Measurements from ENCODE around the gene MTA2. TPM values are rescaled to one million over a fixed set of nuclear protein-coding genes. Genes with fewer than 3 reads are reported as not detected.
"Not testable (repeated sequence)": the region's sequence is repeated elsewhere in the genome, so short reads cannot be mapped to it uniquely, and the experiment has no call there.

Gene MTA2
- total and polyA plus RNA-seq, 11 donors = 18.4 to 55.3 (median 33.7) TPM

DNA sequence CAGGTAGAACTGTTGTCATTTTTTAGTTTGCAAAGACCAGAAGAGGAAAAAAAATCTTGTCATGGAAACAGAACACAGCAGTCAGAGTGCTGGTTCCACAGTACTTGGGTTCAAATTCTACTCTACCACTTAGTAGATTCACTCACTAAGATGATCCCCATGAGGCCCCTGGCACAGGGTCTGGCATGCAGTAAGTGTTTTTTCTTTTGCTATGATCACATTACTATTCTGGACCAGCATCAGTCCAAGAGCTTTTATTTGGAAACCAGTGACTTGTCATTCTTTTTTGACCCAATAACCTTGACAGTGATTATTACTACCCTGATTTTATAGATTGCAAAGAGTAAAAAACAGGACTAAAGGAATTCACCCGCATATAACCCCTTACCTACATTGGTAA lies 32.1 kb downstream of the MTA2 start:
- 77 to 92% (median 87%) methylated on average over 1 of the region's 1 CpG for WGBS, 4 donors
- peaks cover 0 to 82% (median 76%) of the 10 kb centered on the region in 9 donors for H3K36me3 ChIP-seq
- peak overlapping the region in 6 of 12 donors; percentile 15 to 54 (median 28) for H3K27ac ChIP-seq
- ATAC-seq = no peak
- H3K27me3 ChIP-seq = no peaks in the 10 kb centered on the region
- H3K4me3 ChIP-seq = no peak overlapping the region
- DNase-seq = peak in 1 of 5 donors; percentile 14
- TF ChIP-seq POLR2A (IDR thresholded peaks at IDR 0.05) = no peak
- TF ChIP-seq, protein P1, sequence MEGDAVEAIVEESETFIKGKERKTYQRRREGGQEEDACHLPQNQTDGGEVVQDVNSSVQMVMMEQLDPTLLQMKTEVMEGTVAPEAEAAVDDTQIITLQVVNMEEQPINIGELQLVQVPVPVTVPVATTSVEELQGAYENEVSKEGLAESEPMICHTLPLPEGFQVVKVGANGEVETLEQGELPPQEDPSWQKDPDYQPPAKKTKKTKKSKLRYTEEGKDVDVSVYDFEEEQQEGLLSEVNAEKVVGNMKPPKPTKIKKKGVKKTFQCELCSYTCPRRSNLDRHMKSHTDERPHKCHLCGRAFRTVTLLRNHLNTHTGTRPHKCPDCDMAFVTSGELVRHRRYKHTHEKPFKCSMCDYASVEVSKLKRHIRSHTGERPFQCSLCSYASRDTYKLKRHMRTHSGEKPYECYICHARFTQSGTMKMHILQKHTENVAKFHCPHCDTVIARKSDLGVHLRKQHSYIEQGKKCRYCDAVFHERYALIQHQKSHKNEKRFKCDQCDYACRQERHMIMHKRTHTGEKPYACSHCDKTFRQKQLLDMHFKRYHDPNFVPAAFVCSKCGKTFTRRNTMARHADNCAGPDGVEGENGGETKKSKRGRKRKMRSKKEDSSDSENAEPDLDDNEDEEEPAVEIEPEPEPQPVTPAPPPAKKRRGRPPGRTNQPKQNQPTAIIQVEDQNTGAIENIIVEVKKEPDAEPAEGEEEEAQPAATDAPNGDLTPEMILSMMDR (IDR thresholded peaks at IDR 0.05) = no peak
- peaks cover 7 to 43% (median 28%) of the 10 kb centered on the region in 12 donors for H3K4me1 ChIP-seq
- intact Hi-C loops (cut with DNase I) = no loop called here
- H3K9me3 ChIP-seq = no peaks in the 10 kb centered on the region

DNA sequence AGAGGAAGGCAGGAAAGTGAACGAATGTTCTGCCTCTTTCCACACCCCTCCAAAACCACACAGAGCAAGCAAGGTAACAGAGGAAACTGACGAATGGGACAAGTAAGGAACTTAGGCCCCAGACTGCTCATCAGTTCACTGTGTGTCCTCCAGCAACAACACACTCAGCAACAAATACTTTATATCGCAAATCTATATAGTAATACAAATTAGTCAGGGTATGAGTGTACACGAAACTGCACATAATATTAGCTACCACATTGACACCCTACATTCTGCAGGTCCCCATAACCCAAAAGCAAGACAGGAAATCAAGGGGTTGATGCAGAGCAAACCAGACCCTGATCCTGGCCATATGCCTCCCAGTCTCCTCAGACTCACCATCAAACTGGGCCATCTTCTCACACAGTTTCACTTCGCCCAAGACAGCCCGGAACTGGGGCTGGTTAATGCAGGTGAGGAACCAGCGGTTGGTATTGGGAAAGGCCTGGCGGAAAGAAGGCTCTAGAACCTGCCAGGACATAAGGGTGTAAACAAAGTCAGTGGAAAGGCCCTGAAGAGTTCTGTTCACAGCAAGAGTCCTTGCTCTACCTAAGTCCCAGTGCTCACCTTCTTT lies 34.5 kb downstream of the MTA2 start:
- intact Hi-C loops (cut with DNase I) = no loop called here
- 86 to 95% (median 91%) methylated on average over 8 of the region's 8 CpGs for WGBS, 4 donors
- peak in 1 of 4 donors; percentile 12 for ATAC-seq
- no peak for TF ChIP-seq POLR2A (IDR thresholded peaks at IDR 0.05)
- TF ChIP-seq, protein P1 (IDR thresholded peaks at IDR 0.05) = no peak
- H3K36me3 ChIP-seq = peaks cover 0 to 100% (median 96%) of the 10 kb centered on the region in 9 donors
- H3K4me1 ChIP-seq = peaks cover 1 to 29% (median 17%) of the 10 kb centered on the region in 12 donors
- H3K27ac ChIP-seq = no peak overlapping the region
- no peak for DNase-seq
- no peaks in the 10 kb centered on the region for H3K27me3 ChIP-seq
- no peaks in the 10 kb centered on the region for H3K9me3 ChIP-seq
- no peak overlapping the region for H3K4me3 ChIP-seq

DNA sequence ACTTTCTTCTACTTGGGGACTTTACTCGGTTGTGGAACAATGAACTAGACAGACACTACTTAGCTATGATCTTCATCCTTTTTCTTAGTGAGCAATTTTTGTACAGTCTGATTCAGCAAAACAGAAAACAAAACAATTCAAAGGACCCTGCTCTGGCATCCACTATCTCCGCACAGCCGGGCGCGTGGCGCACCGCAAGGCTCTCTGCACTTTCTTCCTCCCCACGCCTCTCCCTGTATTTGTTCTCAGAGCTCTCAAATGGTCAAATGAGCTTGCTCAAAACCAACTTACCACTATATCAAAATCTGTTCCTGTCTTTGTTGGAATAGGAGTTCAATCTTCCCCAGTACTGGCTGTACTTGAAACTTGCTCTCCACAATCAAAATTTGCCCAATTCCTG lies 35.4 kb downstream of the MTA2 start:
- WGBS, 4 donors = 92 to 95% (median 94%) methylated on average over 8 of the region's 8 CpGs
- no peaks in the 10 kb centered on the region for H3K27me3 ChIP-seq
- H3K9me3 ChIP-seq = no peaks in the 10 kb centered on the region
- peaks cover 0 to 100% (median 96%) of the 10 kb centered on the region in 9 donors for H3K36me3 ChIP-seq
- H3K4me3 ChIP-seq = no peak overlapping the region
- intact Hi-C loops (cut with DNase I) = no loop called here
- no peak for DNase-seq
- H3K4me1 ChIP-seq = peaks cover 0 to 20% (median 12%) of the 10 kb centered on the region in 12 donors
- no peak for TF ChIP-seq POLR2A (IDR thresholded peaks at IDR 0.05)
- TF ChIP-seq, protein P1 (IDR thresholded peaks at IDR 0.05) = no peak
- ATAC-seq = no peak
- no peak overlapping the region for H3K27ac ChIP-seq

DNA sequence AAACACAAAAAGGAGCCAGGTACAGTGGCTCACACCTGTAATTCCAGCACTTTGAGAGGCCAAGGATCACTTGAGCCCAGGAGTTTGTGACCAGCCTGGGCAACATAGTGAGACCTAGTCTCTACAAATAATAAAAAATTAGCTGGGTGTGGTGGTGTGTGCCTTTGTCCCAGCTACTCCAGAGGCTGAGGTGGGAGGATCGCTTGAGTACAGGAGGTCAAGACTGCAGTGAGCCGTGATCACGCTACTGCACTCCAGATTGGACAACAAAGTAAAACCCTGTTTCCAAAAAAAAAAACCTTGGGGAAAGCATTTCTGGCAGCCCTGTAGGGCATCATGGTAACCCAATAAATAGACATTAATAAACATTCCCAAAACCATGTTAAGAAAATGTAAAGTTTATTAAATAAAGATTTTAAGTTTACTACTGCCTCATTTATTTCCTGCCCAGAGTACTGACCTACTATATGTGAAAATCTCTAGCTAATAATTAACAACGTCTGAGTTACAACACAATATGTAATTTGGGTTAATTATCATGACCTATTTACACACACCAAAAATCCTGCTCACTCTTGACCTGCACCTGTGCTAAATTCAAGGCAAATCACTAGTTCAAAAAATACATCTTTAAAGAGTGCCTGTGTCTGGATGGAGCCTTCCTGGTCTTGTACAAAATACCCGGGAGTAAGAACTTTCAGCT lies 36.4 kb downstream of the MTA2 start:
- H3K27ac ChIP-seq = no peak overlapping the region
- no peak for ATAC-seq
- H3K9me3 ChIP-seq = no peaks in the 10 kb centered on the region
- 68 to 80% (median 72%) methylated on average over 5 of the region's 5 CpGs for WGBS, 4 donors
- TF ChIP-seq, protein P1 (IDR thresholded peaks at IDR 0.05) = no peak
- no peak for TF ChIP-seq POLR2A (IDR thresholded peaks at IDR 0.05)
- no peak for DNase-seq
- intact Hi-C loops (cut with DNase I) = no loop called here
- peaks cover 0 to 25% (median 15%) of the 10 kb centered on the region in 12 donors for H3K4me1 ChIP-seq
- no peaks in the 10 kb centered on the region for H3K27me3 ChIP-seq
- peaks cover 0 to 98% (median 92%) of the 10 kb centered on the region in 9 donors for H3K36me3 ChIP-seq
- H3K4me3 ChIP-seq = no peak overlapping the region

DNA sequence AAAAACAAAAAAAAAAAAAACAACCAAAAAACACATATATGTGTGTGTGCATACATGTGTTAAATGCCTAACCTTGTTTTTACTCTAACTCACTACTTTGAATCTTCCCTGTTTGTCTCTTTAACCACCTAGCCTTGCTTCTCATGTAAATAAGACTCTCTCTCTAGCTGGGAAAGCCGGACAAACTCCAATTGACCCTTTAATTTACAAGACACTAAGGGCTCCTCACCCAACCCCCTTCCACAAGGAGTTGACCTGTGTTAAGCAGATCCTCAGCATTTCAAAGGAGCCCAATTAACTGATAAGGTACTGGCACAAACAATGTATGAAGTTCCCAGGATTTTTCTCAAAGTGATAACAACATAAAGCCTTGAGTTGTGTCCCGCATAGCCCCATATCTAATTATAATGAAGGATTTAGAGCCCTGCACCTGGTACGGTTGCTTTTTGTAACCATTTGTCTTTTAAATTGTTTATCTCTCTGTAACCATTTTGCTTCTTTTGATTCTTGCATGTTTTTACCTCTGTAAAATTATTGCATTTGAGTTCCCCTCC lies 39.9 kb downstream of the MTA2 start:
- intact Hi-C loops (cut with DNase I) = loop anchor here in 7 of 10 donors (2.0 to 5.0 kb wide), 8 partner anchors 15 to 169 kb away; partner anchors contain the start of gene AHNAK (in 1 of the 7)
- H3K9me3 ChIP-seq, H3K27me3 ChIP-seq, DNase-seq, H3K4me3 ChIP-seq, ATAC-seq: not testable (repeated sequence)
- Histone ChIP-seq H3K4me1 (peaks cover 0 to 41% (median 22%) of the 10 kb centered on the region in 12 donors), H3K27ac (peak overlapping the region in 1 of 12 donors; percentile 86), H3K36me3 (peaks cover 0 to 88% (median 85%) of the 10 kb centered on the region in 9 donors)
- 70 to 74% (median 72%) methylated on average over 3 of the region's 3 CpGs for WGBS, 4 donors
